ENCODE results near the gene ZFYVE16.
"Not testable (repeated sequence)": the region's sequence is repeated elsewhere in the genome, so short reads cannot be mapped to it uniquely, and the experiment has no call there.

Gene ZFYVE16

DNA sequence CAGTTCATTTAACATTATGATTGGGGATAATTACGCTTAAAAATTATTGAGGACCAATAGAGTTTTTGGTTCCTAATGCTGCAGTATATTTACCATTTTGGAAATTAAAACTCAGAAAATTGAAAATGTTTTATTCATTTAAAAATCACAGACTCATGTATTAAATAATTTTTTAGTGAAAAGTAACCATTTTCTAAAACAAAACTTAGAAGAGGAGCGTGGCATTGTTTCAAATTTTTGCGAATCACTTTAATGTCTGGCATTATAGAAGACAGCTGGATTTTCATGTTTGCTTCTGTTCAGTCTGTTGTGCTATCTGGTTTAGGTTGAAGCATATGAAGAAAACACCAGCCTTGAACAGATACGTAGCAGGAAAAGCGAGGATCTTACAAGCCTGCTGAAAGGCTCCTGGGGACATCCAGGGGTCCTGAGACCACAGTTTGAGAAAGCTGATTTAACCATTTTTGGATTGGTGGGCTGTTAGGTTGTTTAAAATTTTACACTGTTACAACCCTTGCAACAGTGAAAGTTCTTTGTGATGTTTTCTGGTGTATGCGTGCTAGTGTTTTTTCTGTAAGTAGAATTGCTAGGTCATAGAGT, 1.6 kb downstream of the ZFYVE16 start:
- in situ Hi-C loops (cut with MboI; ENCODE audit: low sequenced_read_pairs) = no loop called here

DNA sequence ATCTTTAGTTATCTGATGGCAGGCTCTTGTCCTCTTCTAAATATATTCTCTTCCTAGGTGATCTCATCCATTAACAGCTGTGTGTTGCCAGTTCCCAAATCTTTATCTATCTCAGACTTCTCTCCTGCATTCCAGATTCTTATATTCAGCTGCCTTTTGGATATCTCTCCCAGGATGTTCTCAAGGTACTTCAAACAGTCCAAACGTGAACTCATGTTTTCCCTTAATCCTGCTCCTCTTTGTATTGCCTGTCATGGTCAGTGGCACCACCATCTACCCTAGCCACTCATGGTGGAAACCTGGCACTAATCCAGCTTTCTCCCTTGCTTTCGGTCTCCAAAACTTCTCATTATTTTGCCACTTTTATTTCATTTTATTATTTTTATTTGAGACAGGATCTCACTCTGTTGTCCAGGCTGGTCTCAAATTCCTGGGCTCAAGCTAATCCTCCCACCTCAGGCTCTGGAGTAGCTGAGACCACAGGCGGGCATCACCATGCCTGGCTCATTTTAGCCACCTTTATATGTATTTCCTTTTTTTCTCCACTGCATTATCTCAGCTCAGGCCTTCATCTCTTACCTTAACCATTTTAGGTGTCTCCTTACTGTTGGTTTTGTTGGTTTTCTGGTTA, 3.8 kb downstream of the ZFYVE16 start:
- in situ Hi-C loops (cut with MboI; ENCODE audit: low sequenced_read_pairs) = no loop called here

DNA sequence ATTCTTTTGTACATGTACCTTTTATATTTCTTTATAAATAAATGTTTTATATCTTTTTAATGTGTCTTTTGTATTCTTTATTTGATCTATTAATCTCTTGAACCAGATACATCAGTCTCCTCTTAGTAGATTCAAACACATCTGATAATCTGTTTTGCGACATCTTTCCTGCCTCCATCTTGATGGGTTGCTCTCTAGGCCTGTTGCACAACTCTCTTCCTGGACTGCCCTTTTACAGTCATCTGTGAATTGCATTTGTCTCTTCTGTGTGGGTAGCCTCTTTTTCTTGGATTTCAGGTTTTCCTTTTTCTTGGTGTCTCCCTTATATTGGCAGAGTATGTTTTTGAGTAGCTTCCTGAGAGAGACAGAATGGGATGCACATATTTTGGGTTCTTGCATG, 6.2 kb downstream of the ZFYVE16 start:
- in situ Hi-C loops (cut with MboI; ENCODE audit: low sequenced_read_pairs) = no loop called here

DNA sequence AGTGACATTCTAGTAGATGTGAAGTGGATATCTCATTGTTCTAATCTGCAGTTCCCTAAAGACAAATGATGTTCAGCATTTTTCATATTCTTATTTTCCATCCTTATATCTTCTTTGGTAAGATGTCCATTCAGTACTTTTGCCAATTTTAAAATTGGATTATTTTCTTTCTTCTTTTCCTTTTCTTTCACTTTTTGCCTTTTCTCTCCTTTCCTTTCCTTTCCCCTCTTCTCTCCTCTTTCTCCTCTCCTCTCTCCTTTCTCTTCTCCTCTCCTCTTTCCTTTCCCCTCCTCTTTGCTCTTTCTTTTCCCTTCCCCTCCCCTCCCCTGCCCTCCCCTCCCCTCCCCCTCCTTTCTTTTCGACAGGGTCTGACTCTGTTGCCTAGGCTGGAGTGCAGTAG, 10.1 kb downstream of the ZFYVE16 start:
- in situ Hi-C loops (cut with MboI; ENCODE audit: low sequenced_read_pairs) = no loop called here

DNA sequence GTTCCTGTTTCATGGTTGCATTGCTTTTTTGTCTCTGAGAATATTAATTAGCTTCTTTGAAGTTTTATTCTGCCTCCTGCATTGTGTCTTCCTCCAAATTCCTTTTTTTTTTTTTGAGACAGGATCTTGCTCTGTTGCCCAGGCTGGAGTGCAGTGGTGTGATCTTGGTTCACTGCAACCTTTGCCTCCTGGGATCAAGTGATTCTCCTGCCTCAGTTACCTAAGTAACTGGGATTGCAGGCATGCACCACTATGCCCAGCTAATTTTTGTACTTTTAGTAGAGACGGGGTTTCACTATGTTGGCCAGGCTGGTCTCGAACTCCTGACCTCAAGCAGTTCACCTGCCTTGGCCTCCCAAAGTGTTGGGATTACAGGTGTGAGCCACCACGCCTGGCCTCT, 16.5 kb downstream of the ZFYVE16 start:
- in situ Hi-C loops (cut with MboI; ENCODE audit: low sequenced_read_pairs) = not testable (repeated sequence)

DNA sequence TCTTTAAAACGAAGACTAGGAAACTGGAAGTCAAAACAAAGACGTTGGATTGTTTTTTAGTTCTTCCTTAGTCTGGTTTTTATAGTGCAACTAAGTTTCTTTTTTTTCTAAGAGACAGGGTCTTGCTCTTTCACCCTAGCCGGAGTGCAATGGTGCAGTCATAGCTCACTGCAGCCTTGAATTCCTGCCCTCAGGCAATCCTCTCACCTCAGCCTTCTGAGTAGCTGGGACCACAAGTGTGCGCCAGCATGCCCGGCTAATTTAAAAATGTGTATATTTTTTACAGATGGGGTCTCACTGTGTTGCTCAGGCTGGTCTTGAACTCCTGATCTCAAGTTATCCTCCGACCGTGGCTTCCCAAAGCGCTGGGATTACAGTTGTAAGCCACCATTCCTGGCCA, 27.6 kb downstream of the ZFYVE16 start:
- in situ Hi-C loops (cut with MboI; ENCODE audit: low sequenced_read_pairs) = no loop called here

DNA sequence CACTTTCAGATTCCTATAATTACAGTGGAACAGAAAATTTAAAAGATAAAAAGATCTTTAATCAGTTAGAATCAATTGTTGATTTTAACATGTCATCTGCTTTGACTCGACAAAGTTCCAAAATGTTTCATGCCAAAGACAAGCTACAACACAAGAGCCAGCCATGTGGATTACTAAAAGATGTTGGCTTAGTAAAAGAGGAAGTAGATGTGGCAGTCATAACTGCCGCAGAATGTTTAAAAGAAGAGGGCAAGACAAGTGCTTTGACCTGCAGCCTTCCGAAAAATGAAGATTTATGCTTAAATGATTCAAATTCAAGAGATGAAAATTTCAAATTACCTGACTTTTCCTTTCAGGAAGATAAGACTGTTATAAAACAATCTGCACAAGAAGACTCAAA, 29.5 kb downstream of the ZFYVE16 start:
- in situ Hi-C loops (cut with MboI; ENCODE audit: low sequenced_read_pairs) = no loop called here

DNA sequence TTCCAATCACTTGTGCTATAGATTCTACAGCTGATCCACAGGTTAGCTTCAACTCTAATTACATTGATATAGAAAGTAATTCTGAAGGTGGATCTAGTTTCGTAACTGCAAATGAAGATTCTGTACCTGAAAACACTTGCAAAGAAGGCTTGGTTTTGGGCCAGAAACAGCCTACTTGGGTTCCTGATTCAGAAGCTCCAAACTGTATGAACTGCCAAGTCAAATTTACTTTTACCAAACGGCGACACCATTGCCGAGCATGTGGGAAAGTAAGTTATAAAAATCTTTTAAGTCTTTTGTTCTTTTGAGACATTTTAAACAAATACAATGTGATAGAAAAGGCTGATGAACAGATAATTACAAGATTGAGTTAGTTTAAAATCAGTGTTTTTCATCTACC, 30.9 kb downstream of the ZFYVE16 start:
- in situ Hi-C loops (cut with MboI; ENCODE audit: low sequenced_read_pairs) = no loop called here

DNA sequence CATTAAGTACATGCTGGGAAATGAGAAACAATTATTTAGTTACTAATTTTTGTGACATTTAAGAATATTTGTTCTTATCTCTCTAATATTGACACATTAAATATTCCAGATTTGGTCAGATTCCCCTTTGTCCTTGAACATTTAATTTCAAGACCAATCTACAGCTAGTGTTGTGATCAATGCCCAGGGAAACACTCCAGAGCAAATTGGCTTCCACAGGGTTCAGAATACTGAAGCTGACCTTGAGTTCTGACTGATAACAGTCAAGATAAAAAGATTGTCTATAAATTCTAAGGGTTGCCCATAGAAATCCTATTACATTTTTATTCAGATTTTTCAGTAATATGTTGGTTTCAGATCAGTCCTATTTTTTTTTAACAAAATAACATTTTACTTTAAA, 31.3 kb downstream of the ZFYVE16 start:
- in situ Hi-C loops (cut with MboI; ENCODE audit: low sequenced_read_pairs) = no loop called here

DNA sequence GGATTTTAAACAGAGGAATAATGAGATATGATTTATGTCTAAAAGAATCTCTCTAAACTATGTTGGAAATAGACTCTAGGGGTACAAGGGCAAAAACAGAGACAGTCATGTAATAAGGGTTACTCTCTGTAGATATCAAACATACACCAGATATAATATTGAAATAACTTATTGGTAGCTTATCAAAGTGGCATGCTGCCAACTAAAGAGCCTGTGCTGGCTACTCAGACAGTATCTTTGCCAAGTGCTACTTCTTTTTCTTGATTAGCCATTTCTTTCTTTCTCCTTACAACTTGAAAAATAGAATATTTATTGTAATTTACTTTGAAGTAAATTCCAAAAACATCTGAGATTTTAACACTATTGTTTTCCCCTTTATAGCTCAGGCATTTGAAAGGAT, 34.9 kb downstream of the ZFYVE16 start:
- in situ Hi-C loops (cut with MboI; ENCODE audit: low sequenced_read_pairs) = no loop called here

DNA sequence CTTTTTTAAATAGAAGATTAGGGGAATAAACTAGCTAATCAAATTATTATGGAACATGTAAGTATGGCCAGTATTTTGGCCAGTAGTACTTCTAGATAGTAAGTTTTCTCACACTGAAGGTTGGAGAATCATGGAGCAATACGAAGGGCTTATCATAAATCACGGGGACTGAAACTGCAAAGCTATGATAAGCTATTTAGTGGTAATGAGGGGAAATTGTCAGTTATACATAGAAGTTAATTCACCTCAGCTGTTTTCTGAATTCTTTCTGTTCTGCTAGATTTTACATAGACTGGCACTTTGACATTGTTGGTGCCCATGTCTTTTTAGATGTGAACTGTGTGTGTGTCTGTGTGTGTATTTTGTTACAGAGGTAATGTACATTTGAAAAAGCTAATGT, 45.5 kb downstream of the ZFYVE16 start:
- in situ Hi-C loops (cut with MboI; ENCODE audit: low sequenced_read_pairs) = no loop called here

DNA sequence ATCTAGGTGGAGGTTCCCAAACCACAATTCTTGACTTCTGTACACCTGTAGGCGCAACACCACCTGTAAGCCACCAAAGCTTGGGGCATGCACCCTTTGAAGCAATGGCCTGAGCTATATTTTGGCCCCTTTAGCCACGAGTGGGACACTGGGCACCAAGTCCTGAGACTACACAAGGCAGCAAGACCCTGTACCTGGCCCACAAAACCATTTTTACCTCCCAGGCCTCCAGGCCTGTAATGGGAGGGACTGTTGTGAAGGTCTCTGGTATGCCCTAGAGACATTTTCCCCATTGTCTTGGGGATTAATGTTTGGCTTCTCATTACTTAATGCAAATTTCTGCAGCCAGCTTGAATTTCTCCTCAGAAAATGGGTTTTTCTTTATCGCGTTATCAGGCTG, 55.4 kb downstream of the ZFYVE16 start:
- in situ Hi-C loops (cut with MboI; ENCODE audit: low sequenced_read_pairs) = no loop called here

DNA sequence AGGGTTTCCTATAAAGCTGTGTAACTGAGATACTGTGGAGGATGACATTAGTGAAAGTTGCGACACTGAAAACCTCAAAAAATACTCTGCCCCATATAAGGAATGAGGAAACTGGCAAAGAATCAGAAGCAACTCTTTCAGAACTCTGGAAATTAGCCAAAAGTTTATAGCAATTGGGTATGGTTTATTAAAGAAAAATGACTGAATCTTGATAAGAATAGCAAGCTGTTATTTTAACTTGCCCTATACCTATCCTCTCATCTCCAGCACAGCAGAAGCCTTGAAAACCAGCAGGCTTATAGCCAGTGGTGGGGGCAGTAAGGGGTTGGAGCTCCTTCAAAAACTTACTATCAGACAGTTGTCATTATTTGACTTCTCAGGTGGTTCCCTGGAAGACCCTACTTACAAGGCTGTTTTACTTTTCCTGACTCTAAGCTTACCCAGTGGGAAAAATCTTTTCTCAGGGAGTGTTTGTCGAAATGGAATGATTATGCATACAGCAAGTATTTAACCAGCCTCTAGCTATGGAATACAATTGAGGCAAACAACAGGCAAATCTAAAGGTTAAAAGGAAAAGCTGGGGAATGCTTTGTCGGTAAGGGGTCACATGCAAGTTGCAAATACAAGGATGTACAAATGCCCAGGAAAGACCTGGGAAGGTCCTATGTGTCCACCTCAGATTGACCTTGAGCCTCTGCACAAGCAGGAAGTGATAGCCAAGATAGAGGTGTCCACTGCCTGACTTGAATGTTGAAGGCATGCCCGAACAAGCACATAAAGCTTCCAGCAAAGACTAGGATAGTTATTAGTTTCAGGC, 59.0 kb downstream of the ZFYVE16 start:
- in situ Hi-C loops (cut with MboI; ENCODE audit: low sequenced_read_pairs) = no loop called here

DNA sequence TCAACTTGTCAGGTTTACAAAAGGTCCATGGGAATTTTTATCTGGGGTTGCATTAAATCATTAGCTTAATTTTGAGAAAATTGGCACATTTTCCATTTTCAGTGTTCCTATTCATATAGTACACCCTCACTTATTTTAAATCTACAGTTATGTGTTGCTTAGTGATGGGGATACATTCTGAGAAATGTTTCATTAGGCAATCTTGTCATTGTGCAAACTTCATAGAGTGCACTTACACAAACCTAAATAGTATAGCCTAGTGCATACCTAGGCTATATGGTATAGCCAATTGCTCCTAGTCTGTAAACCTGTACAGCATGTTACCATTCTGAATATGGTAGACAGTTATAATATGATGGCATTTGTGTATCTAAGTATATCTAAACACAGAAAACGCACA, 60.3 kb downstream of the ZFYVE16 start:
- in situ Hi-C loops (cut with MboI; ENCODE audit: low sequenced_read_pairs) = no loop called here

DNA sequence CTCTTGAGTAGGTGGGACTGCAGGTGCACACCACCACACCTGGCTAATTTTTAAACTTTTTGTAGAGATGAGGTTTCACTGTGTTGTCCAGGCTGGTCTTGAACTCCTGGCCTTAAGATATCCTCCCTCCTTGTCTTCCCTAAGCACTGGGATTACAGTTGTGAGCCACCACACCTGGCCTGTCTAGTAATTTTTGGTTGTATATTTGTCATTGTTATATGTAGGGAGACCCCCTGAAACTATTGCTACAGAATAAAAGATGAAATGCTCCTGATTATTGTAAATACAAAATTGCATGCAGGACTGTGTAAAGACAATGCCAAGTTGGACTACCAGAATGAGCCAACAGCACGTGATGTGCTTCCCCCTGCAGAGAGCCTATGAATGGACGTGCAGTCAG, 62.8 kb downstream of the ZFYVE16 start:
- in situ Hi-C loops (cut with MboI; ENCODE audit: low sequenced_read_pairs) = not testable (repeated sequence)

DNA sequence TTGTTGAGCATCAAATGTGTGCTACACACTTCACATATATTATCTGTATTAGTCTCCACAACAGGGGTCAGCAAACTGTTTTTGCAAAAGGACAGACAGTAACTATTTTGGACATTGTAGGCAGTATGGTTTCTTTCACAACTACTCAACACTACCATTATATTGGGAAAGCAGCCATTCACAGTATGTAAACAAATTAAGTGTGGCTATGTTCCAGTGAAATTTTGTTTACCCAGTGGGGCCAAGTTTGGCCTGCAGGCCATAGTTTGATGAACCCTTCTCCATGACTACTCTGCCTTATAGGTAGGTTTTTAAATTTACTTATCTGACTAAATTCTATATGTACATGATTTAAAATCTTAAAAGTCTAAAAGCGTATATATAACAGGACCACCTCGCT, 67.1 kb downstream of the ZFYVE16 start:
- in situ Hi-C loops (cut with MboI; ENCODE audit: low sequenced_read_pairs) = no loop called here

DNA sequence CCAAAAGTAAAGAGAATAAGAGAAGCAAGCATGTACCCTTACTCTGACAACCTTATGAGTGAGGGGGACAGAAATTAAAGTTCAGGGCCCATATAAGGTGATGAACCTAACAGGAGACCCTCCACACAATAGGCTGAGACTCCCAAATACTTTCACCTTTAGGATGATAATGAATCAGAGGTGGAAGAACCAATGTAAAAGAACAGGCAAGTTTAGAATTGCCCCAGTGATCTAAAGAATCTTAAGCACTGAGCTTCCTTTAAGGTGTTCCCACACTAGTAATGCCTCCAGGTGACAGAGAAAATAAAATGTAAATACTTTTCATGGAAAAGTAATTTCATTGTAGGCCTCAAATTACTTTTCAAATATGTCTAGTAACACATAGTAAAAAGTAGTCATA, 71.8 kb downstream of the ZFYVE16 start:
- in situ Hi-C loops (cut with MboI; ENCODE audit: low sequenced_read_pairs) = no loop called here

DNA sequence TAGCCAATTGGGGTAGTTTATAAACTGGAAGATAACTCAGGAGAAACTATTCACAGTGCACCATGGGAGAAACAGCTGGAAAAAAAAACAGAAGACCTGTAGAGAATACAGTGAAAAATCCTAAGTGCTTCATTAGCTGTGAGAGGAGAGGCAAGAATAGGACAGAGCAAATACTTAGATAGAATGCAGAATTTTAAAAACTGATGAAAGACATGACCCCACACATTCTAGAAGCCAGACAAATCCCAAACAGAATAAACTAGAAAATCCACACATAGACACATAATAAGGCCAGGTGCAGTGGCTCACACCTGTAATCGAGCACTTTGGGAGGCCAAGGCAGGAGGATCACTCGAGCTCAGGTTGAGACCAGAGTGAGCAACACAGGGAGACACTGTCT, 72.5 kb downstream of the ZFYVE16 start:
- in situ Hi-C loops (cut with MboI; ENCODE audit: low sequenced_read_pairs) = no loop called here

DNA sequence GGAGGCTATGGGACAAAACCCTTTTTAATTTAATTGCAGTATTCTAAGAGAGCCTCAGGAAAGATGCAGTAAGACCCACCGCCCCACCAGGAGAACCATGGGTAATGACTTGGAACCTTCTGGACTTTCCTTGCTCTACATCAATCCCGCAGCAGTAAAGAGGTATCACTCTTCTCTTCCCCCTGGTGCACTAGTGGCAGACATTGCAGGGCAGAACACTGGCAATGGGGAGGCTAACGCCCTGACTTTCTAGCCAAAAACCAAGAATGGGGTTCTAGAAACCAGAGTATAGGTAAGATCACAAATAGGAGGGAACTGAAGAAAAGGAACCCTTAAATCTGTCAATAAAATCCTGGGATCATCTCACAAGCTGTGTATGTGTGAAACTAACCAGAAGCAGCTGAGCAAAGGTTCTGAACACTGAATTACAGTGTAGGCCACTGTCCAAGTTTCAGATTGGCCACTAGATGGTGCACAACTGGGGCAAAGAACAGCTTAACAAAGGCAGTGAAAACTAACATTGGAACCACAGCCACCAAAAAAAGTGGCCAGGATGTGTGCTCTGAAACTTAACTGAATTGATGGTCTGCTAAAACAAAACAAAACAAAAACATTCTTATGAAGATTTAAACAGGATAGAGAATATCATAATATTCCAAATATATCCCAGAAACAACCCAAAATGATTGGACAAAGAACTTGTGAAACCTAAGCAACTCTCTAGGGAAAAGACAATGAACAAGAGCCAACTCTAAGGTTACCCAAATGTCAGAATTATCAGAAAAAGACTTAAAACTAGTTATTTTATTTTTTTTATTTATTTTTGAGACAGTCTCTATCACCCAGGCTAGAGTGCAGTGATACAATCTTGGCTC, 73.4 kb downstream of the ZFYVE16 start:
- in situ Hi-C loops (cut with MboI; ENCODE audit: low sequenced_read_pairs) = no loop called here

DNA sequence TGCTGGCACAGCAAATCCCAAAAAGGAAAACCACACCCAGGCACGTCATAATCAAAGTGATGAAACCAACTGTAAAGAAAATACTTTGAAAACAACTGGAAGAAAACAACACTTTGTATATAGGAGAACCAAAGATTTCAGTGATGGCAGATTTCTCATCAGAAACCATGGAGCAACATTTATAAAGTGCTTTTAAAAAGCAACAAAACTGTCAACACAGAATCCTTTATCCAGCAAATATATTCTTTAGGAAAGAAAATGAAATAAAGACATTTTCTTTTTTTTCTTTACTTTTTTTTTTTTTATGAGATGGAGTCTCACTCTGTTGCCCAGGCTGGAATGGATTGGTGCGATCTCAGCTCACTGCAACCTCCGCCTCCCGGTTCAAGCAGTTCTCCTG, 74.7 kb downstream of the ZFYVE16 start:
- in situ Hi-C loops (cut with MboI; ENCODE audit: low sequenced_read_pairs) = no loop called here

DNA sequence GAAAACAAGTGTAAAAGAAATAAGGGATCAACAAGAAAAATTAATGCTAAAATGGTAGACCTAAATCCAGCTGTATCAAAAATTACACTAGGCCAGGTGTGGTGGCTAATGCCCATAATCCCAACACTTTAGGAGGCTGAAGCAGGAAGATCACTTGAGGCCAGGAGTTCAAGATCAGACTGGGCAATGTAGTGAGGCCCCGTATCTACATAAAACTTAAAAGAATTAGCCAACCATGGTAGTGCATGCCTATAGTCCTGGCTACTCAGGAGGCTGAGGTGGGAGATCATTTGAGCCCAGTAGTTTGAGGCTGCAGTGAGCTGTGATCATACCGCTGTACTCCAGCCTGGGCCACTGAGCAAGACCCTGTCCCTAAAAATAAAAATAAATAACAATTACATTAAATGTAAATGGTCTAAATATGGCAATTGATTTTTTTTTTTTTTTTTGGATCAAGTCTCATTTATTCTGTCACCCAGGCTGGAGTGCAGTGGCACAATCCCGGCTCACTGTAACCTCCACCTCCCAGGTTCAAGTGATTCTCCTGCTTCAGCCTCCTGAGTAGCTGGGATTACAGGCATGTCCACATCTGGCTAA, 75.9 kb downstream of the ZFYVE16 start:
- in situ Hi-C loops (cut with MboI; ENCODE audit: low sequenced_read_pairs) = no loop called here

All from HL-60/S4 treated with phorbol 12-myristate 13-acetate at 8.2 ng/mL for 4 days and 3 days (cell line).